GM21529 (cell line): ENCODE measurements around the gene FOXA2.
"Not testable (repeated sequence)": the region's sequence is repeated elsewhere in the genome, so short reads cannot be mapped to it uniquely, and the experiment has no call there.

Source experiments
- ATAC-seq: cut with Tn5 transposase; IDR thresholded peaks from one replicate; pipeline ENCODE4 v1.9.1; 2021; ENCODE audit not compliant: unreplicated experiment

Gene FOXA2

GRCh38 chr20:22584522-22584921, at the start of gene FOXA2:
Gene FOXA2, minus strand, starts transcription at chr20:22584572. Its CDS starts 294 bp downstream, at chr20:22584278.
- no peak for ATAC-seq

- ATAC-seq = no peak
Measured at GRCh38 chr20:22630701-22631100, 46.3 kb upstream of the FOXA2 start.

GRCh38 chr20:22629927-22630326, 45.6 kb upstream of the FOXA2 start:
- ATAC-seq = no peak

GRCh38 chr20:22629447-22629846, 45.1 kb upstream of the FOXA2 start:
- no peak for ATAC-seq

- ATAC-seq = no peak
Measured at GRCh38 chr20:22626496-22626895, 42.1 kb upstream of the FOXA2 start.

GRCh38 chr20:22623211-22623610, 38.8 kb upstream of the FOXA2 start:
- ATAC-seq = no peak

GRCh38 chr20:22620342-22620741, 36.0 kb upstream of the FOXA2 start:
- ATAC-seq = no peak

GRCh38 chr20:22619806-22620205, 35.4 kb upstream of the FOXA2 start:
- ATAC-seq = no peak

GRCh38 chr20:22619272-22619671, 34.9 kb upstream of the FOXA2 start:
- ATAC-seq = no peak

GRCh38 chr20:22617160-22617559, 32.8 kb upstream of the FOXA2 start:
- ATAC-seq = no peak

GRCh38 chr20:22616551-22616950, 32.2 kb upstream of the FOXA2 start:
- ATAC-seq = no peak

- ATAC-seq = no peak
Measured at GRCh38 chr20:22615425-22615824, 31.1 kb upstream of the FOXA2 start.

GRCh38 chr20:22611636-22612035, 27.3 kb upstream of the FOXA2 start:
- no peak for ATAC-seq

GRCh38 chr20:22607695-22608094, 23.3 kb upstream of the FOXA2 start:
- no peak for ATAC-seq

- ATAC-seq = no peak
Measured at GRCh38 chr20:22604815-22605214, 20.4 kb upstream of the FOXA2 start.

GRCh38 chr20:22601361-22602141, 17.2 kb upstream of the FOXA2 start:
- ATAC-seq = no peak

GRCh38 chr20:22599258-22599657, 14.9 kb upstream of the FOXA2 start:
- not testable (repeated sequence) for ATAC-seq

GRCh38 chr20:22597303-22597702, 12.9 kb upstream of the FOXA2 start:
- ATAC-seq = no peak

- no peak for ATAC-seq
Measured at GRCh38 chr20:22590662-22591061, 6.3 kb upstream of the FOXA2 start.

- ATAC-seq = no peak
Measured at GRCh38 chr20:22586645-22587310, 2.4 kb upstream of the FOXA2 start.

GRCh38 chr20:22585786-22586493, 1.6 kb upstream of the FOXA2 start:
- no peak for ATAC-seq
